Measurements from ENCODE around the gene SULT4A1.

DNA sequence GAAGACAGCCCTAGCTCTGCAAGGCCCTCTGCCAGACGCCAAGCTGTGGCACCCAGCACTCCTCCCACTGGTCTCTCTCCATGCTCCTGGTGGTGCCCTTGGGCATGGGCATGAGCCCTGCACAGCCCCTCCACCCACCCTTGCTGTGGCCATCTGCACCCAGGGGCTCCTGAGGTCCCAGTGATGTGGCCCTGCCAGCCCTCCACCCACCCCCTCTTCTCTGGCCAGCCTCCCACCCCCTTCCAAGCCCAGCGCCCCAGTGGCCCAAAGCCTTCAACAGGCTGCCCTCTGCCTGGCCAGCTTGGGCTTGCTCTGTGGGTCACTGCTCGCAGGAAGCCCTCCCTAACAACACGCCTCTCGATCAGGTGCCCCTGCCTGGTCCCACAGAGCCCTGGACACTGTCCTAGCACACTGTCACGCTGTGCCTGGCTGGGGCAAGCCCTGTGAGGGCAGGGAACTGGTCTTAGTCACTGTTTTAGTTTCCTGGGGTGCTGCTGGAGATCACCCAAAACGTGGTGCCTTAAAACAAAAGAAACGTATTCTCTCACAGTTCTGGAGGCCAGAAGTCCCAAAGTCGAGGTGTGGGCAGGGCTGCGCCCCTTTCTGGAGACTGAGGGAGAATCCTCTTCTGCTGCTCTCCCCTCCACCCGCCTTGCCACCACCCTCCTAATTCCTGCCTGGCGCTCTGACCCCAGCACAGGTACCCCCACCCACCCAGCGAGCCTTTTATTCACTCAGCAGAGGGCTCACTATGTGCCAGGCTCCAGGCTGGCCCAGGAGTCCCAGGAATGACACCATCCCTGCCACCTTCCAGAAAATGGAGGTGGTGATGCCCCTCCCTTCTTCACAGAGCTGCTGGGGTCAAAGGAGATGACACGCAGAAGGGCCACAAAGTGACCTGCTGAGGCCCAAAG, 14.7 kb downstream of the SULT4A1 start:
- TF ChIP-seq LEF1 (IDR thresholded peaks at IDR 0.05; ENCODE audit: borderline replicate concordance) (no peak), L3MBTL2 (conservative IDR thresholded peaks at IDR 0.05) (no peak), SUZ12 (IDR thresholded peaks at IDR 0.05) (no peak), NFRKB (IDR thresholded peaks at IDR 0.05) (no peak), PKNOX1 (IDR thresholded peaks at IDR 0.05) (no peak), ELF4 (IDR thresholded peaks at IDR 0.05) (no peak), FOXA1 (IDR thresholded peaks at IDR 0.05) (no peak), SP1 (IDR thresholded peaks at IDR 0.05) (no peak), BHLHE40 (IDR thresholded peaks at IDR 0.05; ENCODE audit: borderline replicate concordance) (no peak)

All from HEK293T (cell line).